Anterior cingulate cortex (tissue), 58 donors: ENCODE data around the gene NFKB1.
A peak's percentile ranks its signal among the peaks of the same experiment; 100 is the strongest.
"Not testable (repeated sequence)": the region's sequence is repeated elsewhere in the genome, so short reads cannot be mapped to it uniquely, and the experiment has no call there.

Experiments
- DNase-seq, 58 donors: peaks; one replicate each; lab custom pipeline; 2025; lab: John Stamatoyannopoulos, UW

The NFKB1 gene

DNA sequence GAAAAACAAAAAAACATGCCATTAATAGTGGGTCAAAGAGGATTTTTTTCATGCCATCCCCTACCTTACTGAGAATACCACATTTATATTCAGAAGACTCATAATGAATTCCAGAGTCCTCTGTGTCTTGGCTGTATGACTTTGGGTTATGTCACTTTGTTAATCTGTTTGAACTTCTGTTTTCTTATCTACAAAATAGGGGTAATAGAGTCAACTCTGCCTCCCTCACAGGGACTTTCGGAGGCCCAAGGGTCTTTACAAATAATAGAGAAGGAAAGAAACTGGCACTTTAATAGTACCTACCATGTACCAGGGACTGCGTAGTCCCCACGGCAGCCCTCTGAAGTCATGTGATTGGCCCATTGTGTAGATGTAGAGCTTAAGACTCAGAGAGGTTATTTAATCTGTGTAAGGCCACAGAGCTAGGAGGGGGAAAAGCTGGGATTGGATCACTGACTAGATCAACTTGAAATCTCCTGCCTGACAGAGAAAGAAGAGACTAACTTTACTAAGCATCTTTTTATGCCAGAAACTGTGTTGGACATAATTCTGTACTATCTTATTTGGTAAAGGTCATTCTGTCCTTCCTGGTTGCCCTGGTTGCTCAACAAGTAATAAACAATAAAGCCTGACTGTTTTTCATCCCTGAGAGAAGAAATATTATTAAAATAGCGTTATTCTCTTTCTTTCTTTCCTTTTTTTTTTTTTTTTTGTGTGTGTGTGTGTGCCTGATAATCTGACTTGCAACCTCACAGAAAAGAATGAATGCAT lies 59.6 kb downstream of the NFKB1 start:
- DNase-seq, result no peak

DNA sequence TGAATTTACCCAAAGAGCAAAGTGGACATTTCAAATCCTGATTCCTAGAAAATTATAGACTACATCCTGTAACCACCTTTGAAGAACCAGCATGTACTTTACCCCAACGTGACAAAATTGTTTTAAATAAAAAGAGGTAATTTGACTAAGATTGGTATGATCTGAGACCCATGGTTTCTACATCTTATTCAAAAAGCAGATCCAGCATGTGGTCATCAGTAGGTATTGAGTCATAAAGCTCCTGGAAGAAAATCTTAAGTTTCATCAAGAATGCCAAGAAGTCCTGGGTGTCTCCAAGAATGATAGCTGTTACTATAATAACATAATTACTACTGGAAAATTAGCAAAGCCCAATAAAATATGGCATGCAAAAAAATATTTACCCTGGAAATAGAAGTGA lies 61.8 kb downstream of the NFKB1 start:
- no peak for DNase-seq

DNA sequence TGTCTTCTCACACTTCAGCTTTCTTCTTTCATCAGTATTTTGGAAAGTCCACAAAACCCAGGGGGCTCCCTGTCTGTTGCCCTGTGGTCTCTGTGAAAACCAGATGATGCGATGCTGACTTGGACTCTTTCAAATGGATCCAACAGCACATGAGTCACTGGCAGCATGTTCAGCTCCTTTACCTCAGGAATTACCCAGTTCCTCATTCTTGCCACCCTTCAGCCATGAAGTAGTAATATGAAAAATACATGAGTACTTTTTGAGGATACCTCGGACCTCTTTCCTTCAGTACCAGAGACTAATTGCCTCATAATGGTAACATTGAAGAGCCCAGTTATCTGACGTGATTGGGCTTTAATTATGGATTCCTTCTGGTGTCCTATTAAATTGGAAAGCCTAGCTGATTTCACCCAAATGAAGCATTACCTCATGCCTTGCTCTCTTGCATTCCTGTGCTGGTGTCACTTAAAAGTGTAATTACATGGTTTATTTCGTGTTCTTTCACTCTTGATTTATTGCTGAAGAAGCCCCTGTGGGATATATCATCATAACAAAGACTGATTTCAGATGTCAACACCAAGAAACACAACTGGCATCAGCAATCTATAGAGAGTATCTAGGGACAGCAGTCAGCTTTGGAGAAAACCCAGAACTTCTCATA lies 63.4 kb downstream of the NFKB1 start:
- DNase-seq, result no peak

DNA sequence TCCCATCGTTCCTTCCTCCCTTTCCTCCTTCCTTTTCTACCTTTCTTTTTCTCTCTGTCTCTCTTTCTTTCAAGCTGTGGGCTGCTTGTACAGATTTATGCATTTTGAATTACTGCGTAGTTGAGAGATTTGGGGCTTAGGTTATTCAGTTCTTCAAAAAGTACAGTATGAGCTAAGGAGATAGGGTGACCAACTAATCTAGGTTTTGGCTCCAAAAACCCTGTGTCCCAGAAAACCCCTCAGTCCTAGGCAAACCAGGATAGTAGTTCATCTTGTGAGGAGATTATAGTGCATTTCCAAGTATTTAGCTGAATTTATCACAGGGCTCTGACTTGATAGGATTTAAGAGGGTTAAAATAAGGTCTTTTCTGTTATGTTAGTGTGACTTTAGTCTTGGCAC lies 64.5 kb downstream of the NFKB1 start:
- DNase-seq, result no peak

DNA sequence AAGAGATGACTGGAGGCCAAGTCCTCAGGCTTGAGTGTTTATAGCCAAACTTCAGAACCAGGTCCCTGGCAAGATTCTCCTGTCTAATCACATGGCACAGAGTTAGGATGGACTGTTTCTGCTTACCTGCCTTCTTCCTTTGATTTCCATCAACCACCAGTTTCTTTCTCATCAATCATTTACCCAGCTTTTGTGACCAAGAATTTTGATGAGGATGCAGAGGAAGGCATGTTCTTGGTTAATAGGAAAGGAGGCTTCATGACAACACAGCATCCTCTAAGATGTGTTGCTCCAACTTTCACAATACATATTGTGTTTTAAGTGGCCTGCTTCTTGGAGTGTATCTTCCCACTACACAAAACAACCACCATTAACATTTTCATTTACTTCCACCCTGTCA lies 65.3 kb downstream of the NFKB1 start:
- no peak for DNase-seq

DNA sequence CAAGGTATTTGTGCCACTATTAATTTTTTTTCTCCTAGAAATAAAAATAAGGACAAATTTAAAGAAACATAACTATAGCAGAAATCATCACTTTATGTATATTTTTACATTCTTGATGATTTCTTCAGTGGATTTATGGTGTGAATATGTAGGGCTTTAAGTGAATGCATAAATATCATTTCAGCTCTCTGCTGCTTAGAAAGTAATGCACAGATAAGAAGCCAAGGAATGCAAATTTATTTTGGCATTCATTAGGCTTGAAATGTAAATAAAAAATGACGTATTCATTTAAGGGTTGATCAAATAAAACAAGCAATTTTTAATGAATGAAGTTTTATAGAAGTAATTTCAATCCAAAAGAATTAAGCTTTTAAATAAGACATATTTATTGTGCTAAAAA lies 66.3 kb downstream of the NFKB1 start:
- DNase-seq, result no peak

DNA sequence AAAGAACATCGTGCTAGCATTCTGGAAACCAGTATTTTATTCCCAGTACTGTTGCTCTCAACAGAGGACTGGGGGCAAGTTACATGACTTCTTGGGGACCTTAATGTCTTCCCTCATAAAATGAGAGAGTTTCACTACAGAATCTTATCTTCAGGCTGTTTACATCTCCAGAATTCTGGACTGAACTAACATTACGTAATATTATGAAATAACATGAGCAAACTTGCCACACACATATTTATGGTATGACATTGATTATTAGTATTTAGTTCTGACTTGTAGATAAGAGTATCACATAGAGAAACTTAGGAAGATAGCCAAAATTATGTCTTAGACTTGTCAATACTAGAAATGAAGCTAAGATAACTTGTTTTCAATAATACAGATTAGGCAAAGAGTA lies 68.0 kb downstream of the NFKB1 start:
- no peak for DNase-seq

DNA sequence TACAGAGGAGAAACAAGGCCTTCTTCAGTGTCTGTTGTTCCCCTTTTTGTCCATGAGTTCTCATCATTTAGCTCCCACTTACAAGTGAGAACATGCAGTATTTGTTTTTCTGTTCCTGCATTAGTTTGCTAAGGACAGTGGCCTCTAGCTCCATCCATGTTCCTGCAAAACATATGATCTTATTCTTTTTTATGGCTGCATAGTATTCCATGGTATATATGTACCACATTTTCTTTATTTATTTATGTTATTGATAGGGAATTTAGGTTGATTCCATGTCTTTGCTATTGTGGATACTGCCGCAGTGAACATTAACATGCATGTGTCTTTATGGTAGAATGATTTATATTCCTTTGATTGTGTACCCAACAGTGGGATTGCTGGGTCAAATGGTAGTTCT lies 69.1 kb downstream of the NFKB1 start:
- DNase-seq, result not testable (repeated sequence)

DNA sequence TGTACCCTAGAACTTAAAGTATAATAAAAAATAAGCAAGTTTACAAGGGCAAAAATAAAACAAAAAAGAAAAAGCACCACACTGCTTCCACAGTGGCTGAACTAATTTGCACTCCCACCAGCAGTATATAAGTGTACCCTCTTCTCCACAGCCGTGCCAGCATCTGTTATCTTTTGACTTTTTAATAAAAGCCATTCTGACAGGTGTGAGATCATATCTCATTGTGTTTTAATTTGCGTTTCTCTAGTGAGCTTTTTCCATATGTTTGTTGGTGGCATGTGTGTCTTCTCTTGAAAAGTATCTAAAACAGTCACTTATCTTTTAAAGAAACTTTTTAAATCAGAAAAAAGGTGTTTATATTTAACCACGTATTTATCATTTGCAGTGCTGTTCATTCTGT lies 71.3 kb downstream of the NFKB1 start:
- DNase-seq, result no peak

DNA sequence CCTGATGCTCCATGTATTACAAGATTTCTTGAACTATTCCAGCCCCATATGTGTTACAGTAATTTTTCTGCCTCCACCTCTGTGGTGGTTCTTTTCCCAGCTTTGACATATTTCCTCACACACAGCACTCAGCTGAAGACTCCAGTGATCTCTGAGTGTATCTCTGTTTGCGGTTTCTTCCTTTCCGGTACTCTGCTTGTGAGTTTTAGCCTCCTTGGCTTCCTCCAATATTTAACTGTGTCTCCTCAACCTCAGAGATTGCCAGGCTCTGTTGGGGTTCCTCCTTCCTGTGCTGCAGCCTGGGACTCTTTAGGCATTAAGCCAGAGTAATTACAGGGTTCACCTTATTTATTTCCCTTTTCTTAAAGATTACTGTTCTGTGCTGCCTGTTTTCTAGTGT lies 73.2 kb downstream of the NFKB1 start:
- DNase-seq, result no peak

DNA sequence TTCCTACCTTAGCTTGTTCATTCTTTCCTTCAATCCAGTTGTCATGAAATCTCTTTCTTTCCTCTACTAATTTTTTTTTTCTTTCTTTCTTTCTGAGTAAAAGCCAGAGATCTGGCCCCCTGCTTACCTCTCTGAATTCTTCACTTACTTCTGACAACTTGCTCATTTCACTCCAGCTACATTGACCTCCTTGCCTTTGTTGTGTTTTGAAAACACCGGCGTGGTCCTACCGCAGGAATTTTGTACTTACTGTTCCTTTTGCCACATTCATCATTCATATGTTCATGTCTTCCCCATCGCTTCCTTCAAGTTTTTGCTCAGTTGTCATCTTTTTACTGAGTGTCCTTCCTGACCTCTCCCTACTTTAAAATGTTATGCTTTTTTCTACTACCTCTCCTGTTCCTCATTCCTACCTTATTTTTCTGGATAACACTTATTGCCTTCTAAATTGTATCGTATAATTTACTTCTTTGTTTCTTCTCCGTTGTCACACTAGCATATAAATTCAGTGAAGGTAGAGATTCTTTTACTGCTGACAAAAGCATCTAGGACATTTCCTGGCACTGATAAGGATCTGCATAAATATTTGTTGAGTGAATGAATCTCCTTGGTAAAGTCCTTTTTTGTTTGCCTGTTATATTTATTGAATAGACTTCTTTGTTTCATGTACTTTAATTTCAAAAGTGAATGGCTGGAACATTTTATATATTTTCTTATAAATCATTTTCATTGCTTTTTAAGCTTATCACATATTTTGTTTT lies 74.4 kb downstream of the NFKB1 start:
- no peak for DNase-seq

DNA sequence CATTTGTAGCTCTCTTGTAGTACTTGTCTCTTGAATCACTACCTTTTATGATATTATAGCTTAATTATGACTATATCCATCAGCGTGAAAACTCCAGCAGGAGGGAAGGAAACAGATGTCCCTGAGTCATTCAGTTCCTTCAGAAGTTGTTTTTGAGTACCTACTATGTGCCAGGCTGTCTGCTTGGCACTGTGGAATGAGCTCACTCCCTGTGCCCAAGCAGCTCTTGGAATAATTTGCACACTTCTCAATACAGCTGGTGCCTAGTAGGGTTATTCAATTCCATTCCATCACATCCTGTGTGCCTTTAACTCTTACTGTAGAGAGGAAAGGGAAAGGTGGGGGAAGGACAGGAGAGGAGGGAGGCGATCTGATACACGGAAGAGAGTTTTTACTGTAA lies 77.1 kb downstream of the NFKB1 start:
- no peak for DNase-seq

DNA sequence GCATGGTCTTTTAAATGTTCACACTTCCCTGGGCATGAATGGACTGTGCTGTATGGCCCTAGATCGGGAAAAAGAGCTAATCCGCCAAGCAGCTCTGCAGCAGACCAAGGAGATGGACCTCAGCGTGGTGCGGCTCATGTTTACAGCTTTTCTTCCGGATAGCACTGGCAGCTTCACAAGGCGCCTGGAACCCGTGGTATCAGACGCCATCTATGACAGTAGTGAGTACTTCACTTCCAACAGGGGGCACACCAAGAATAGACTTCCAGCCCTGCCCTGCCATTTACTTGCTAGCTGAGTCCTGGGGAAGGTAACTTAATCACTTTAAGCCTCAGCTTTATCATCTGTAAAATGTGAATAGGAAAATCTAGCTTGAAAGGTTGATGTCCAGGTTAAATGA lies 77.7 kb downstream of the NFKB1 start:
- peak in 12 of 58 donors; percentile 2 to 43 (median 12) for DNase-seq

DNA sequence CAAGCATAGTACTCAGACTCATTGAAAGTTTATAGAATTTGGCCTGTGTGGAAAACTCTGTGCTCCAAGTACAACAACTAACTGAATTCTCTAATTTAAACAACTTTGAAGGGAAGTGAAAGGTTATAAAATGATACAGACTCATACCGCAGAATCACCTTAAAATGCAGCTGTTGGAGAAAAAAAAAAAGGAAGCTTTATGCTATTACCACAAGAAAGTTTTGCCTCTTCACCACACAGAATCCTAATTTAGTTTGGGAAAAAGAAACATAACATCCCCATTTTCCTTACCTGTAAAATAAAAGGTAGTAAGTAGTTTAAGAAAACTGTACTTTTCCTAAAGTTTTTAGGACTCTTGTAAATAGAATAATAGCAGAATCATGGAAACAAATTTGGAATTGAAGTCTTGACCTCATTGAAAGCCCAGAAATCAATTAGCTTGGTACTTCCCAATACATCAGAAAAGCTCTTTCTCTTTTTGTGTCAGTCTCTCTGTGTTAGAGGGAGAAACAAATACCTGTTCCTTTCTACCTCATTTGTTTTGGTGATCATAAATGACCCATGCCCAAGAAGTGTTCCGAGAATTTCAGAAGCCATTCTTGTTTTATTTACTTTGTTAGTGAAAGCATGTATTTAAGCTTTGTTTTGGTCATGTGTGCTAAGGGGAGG lies 78.8 kb downstream of the NFKB1 start:
- DNase-seq, result no peak

DNA sequence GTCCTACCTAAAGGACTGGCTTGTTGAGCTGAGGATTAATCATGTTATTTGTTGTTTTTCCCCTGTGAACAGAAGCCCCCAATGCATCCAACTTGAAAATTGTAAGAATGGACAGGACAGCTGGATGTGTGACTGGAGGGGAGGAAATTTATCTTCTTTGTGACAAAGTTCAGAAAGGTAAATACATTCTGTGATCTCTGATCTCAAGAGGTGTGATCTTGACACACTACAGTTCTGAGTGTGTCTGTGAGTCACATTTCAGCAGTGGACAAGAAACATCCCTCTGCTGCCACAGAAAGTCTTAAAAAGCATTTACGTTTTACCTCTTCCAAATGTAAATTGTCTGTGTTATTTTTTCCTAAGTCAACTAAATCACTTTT lies 79.3 kb downstream of the NFKB1 start:
- no peak for DNase-seq

DNA sequence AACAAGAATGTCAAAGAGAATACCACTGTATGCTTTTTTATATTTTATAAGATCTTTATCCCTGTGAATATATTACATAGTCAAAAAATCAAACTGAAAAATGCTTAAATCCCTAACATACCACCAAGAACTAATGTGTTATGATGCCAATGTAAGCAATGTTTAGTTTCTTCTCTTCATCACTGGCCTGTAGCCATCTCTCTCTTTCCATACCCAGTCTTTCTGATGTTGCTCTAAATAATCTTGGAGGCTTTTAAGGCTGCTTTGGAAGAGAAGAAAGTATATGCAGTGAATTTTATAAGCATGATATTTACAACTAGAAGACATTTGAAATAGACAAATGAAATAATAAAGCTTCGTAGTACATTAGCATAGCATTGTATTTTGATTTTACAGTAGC lies 82.9 kb downstream of the NFKB1 start:
- no peak for DNase-seq

DNA sequence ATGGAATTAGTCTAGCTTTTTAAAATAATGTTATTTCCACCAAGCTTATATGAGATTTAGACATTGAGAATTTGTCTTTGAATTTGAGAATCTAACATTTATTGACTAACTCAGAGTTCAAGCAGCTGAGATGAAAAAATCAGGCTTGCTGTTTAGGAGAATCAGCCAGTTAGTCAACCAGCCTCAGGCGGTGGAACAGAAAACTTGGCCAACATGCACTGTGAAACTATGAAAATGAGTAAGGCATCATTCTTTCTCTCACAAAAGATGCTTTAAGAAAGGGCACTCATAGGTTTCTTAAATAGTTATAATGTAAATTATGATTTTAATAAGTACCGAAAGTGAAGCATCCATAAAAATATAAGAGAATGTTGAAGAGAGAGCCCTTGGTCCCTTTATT lies 84.2 kb downstream of the NFKB1 start:
- DNase-seq, result no peak

DNA sequence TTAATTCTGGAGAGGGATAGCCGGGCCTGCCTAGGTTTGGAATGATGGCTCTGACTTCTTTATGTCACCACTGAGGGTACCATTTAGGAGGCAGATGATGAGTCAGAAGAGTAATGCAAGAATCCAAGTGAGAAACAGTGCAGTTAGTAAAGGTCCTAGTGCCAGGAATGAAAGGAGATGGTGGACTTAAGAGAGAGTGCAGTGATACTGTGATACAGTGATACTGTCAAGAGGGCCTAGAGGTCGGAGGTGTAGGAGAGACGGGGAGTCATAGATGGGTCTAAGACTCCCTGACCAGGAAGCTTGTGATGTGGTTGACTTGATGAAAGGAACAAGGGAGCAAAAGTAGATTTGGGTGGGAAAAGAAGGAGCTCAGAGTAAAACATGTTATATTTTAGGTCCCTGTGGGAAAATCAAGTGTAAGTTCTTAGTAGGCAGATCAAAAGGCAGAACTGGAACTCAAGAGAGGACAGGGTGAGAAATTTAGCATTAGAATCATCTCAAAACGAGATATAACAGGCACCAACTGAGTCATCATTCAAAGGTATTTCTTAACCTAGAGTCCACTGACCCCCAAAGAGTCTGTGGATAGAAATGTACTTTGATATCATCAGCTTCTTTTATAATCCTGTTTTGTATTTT lies 85.0 kb downstream of the NFKB1 start:
- DNase-seq, result no peak

DNA sequence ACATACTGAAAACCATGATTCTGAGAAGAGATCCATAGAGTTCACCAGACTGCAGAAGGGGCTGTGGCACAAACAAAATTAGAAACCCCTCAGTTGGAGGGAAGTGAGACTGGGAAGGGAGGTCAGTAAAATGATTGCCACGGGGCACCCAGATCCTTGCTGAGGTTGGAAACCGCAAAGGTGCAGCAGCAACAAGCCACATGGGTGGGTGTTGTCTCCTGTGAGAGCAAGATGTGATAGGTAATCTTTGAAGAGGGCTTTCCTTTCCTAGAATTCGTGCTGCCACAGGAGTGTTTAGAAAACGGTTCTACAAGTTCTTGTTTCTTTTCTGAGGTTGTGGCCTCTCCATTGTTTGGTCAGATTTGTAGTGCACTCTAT lies 85.5 kb downstream of the NFKB1 start:
- DNase-seq, result no peak

DNA sequence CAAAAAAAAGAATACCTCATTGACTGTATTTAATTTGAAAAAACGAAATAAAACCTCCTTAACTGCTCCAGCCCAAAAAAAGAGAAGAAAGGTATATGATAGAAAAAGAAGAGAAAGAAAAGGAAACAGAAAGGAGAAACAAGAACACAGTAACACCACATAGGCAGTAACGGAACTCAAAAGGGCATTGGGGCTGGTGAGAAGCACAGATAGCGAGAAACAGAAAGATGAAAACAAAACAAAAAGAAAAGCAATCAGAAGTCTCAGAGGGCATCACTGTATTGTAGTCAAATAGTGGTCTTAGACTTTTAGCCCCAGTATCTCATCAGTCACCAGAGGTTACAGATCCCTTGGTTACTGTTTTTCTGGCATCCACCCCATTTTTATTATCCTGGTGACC lies 88.6 kb downstream of the NFKB1 start:
- no peak for DNase-seq

DNA sequence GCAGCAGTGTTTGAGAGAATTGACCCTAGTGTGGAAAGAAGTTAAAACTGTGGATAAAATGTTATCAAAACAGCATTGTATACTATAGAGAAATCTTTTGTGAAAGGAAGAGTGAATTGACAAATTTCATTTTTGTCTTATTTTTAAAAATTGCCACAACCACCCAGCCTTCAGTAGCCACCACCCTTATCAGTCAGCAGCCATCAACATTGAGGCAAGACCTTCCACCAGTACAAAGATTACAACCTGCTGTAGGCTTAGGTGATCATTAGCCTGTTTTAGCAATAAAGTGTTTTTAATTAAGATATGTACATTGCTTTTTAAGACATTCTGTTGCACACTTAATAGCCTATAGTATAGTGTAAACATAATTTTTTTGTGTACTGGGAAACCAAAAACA lies 91.1 kb downstream of the NFKB1 start:
- no peak for DNase-seq
